Neural progenitor cell (in vitro differentiated cells): ENCODE data around the gene LYG1.

ENCODE experiments used
- CTCF ChIP-seq: fragments of 200-600 bp; sonication (generic); IDR thresholded peaks from 2 replicates; pipeline ENCODE4 v1.5.1; 2017; ENCODE audit warnings: antibody characterized with exemption, mild to moderate bottlenecking
- EZH2 ChIP-seq: fragments of 200-600 bp; sonication (generic); IDR thresholded peaks from 2 replicates; pipeline ENCODE4 v1.6.1; 2017; ENCODE audit warnings: antibody characterized with exemption, mild to moderate bottlenecking, moderate library complexity

GRCh38 chr2:99242151-99242550 is 58.8 kb downstream of the LYG1 start:
- TF ChIP-seq EZH2 (no peak), CTCF (no peak)
